Measurements from ENCODE around the gene OS9. TPM values are rescaled to one million over a fixed set of nuclear protein-coding genes. Genes with fewer than 3 reads are reported as not detected.
A peak's percentile ranks its signal among the peaks of the same experiment; 100 is the strongest.
"Not testable (repeated sequence)": the region's sequence is repeated elsewhere in the genome, so short reads cannot be mapped to it uniquely, and the experiment has no call there.

OS9 gene
- total RNA-seq, 2 donors from 2014 or later: 310 to 322 TPM

DNA sequence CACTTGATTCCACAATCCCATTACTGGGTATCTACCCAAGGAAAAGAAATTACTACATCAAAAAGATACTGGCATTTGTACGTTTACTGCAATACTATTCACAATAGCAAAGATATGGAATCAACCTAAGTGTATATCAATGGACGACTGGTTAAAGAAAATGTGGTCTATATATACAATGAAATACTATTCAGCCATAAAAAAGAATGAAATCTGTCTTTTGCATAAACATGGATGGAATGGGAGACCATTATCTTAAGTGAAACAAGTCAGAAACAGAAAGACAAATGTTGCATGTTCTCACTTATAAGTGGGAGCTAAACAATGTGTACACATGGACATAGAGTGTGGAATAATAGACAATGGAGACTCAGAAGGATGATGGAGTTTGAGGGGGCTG is 5.0 kb upstream of the OS9 start:
- intact Hi-C loops (cut with DNase I, micrococcal nuclease): loop anchor here in 1 of 2 donors (10.0 kb wide), 1 partner anchor 54 kb away; the partner anchor contains the start of gene B4GALNT1
- DNase-seq: no peak
- ATAC-seq: no peak

DNA sequence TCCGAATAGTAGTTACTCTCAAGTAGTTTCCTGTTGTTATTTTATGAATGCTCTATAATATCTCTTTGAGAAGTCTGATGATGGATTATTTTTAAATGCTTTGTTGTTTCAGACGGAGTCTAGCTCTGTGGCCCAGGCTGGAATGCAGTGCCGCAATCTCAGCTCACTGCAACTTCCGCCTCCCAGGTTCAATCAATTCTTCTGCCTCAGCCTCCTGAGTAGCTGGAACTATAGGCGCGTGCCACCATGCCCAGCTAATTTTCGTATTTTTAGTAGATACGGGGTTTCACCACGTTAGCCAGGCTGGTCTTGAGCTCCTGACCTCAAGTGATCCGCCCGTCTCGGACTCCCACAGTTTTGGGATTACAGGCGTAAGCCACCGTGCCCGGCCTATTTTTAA is 1.4 kb upstream of the OS9 start:
- intact Hi-C loops (cut with DNase I, micrococcal nuclease): no loop called here
- DNase-seq (peak in 1 of 2 donors; percentile 8), ATAC-seq (no peak)

DNA sequence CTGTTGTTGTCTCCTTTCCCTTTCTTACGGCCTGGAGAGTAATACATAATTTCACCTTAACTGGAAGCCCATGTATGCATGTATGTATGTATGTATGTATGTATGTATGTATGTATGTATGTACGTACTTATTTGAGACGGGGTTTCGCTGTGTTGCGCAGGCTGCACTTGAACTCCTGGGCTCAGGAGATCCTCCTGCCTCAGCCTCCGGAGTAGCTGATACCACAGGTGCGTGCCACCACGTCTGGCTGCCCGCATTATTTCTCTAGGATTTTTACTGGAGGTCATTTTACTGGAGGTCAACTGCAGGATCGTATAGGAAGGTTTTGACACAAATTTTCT is 644 bp upstream of the OS9 start:
- intact Hi-C loops (cut with DNase I, micrococcal nuclease): no loop called here
- DNase-seq (peak; percentile 28 to 31), ATAC-seq (no peak)

DNA sequence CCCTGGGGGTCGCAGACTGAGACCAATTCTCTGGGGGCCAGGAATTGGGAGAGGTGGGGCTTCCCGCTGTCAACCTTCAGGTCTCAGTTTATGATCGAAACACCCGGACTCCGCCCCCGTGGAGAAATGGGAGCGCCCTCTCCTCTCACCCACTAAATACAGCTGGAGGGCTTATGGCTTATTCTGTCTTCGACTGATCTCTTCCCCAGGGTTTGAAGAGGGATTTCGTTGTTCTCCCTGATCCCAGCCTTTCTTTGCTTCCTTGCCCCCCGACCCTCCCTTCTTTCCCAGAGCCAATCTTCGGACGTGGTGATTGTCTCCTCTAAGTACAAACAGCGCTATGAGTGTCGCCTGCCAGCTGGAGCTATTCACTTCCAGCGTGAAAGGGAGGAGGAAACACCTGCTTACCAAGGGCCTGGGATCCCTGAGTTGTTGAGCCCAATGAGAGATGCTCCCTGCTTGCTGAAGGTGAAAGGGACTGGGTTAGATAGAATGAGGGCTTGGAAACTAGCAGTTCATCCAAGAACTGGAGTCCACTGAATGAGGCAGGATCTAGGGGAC is 607 bp downstream of the OS9 start:
- peak; percentile 48 to 59 for DNase-seq
- intact Hi-C loops (cut with DNase I, micrococcal nuclease): no loop called here
- ATAC-seq: peak; percentile 47

DNA sequence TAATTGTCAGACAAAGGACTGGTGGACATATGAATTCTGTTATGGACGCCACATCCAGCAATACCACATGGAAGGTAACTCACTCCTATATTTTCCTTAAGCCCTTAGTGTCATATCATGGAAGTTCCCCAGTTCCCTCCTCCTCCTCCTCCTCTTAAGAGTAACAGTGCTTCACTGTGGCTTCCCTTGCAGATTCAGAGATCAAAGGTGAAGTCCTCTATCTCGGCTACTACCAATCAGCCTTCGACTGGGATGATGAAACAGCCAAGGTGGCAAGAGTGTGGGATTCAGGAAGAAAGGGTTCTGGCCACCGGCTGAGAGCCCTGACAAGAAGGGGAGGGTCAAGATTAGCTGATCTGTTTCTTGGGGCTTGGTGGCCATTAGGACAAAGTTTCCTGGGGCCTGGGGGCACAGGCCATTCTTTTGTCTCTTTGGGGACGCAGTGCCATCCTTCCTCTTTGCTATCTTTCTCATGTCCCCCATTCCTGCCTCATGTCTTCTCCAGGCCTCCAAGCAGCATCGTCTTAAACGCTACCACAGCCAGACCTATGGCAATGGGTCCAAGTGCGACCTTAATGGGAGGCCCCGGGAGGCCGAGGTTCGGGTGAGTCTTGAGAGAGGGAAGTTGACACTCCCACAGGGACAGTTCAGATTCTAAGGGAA is 2.0 kb downstream of the OS9 start:
- intact Hi-C loops (cut with DNase I, micrococcal nuclease): no loop called here
- no peak for DNase-seq
- ATAC-seq: no peak

DNA sequence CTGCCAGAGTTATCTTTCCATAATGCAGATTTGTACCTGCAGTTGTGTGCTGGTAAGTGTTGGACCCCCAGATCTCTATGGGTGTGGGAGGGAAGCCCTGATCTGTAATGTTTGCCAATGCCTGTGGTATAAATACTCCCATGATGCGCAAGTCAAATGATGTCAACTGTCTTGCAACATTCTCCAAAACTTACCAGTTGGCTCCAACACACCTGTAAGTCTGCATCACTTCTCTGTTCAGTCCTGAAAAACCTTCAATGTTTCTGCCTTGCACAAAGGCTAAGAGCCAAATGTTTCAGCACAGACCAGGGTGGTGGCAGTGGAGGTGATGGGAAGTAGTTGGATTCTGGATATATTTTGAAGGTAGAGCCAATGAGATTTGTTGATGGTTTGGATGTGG is 3.1 kb downstream of the OS9 start:
- DNase-seq: no peak
- ATAC-seq: no peak
- intact Hi-C loops (cut with DNase I, micrococcal nuclease): no loop called here

DNA sequence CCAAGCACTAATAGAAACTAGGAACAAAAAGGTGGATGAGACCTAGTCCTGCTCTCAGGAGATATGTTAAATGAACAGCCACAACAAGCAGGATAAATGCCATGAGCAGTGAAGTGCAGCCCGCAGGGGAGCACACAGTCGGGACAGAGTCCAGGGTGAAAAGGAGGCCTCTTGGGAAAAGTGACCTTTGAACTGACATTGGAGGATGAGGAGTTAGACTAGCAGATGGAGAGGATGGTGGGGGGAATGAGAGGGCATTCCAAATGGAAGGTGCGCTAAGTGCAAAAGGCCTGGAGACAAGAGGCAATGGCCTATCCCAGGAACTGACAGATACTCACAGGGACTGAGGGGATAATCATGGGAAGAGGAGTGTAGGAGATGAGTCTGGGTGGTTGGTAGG is 4.5 kb downstream of the OS9 start:
- DNase-seq (no peak), ATAC-seq (no peak)
- intact Hi-C loops (cut with DNase I, micrococcal nuclease): no loop called here

DNA sequence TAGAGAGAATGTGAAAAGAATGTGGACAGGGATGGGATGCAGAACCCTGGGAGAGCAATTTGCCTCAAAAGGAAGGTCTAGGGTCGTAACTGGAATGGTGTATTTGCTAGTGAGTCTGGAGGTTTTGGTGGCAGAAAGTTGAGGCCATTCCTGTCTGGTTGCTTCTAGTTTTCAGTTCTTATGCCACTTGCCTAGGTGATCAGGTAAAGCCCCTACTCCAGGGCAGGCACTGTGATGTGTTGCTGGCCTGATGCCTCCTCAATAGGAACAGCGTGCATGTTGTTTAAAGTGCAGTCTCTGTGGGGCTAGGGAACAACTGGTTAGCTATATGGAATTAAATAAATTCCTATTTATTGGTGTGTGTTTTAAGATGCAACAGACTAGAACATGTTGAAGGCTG is 6.4 kb downstream of the OS9 start:
- intact Hi-C loops (cut with DNase I, micrococcal nuclease): no loop called here
- ATAC-seq: no peak

DNA sequence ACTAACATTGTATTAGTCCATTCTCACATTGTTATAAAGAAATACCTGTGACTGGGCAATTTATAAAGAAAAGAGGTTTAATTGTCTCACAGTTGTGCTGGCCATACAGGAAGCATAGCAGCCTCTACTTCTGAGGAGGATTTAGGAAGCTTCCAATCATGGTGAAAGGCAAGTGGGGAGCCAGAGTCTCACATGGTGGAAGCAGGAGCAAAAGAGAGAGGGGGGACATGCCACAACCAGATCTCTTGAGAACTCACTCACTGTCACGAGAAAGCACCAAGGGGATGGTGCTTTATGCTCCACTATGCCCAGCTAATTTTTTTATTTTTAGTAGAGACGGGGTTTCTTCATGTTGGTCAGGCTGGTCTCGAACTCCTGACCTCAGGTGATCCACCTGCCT is 13.3 kb downstream of the OS9 start:
- DNase-seq (no peak), ATAC-seq (no peak)
- intact Hi-C loops (cut with DNase I, micrococcal nuclease): no loop called here

More for the DNA sequence above, 6.4 kb downstream of the OS9 start:
- no peak for DNase-seq

DNA sequence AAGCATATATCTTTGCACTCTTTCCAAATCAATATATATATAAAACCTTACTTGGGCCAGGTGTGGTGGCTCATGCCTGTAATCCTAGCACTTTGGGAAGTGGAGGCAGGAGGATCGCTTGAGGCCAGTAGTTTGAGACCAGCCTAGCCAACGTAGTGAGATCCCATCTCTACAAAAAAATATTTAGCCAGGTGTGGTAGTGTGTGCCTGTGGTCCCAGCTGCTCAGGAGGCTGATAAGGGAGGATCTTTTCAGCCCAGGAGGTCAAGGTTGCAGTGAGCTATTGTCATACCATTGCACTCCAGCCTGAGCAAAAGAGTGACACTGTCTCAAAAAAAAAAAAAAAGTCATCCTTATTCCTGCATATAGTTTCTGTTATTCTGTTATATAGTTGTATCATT is 14.4 kb downstream of the OS9 start:
- ATAC-seq: no peak
- no peak for DNase-seq
- intact Hi-C loops (cut with DNase I, micrococcal nuclease): no loop called here

DNA sequence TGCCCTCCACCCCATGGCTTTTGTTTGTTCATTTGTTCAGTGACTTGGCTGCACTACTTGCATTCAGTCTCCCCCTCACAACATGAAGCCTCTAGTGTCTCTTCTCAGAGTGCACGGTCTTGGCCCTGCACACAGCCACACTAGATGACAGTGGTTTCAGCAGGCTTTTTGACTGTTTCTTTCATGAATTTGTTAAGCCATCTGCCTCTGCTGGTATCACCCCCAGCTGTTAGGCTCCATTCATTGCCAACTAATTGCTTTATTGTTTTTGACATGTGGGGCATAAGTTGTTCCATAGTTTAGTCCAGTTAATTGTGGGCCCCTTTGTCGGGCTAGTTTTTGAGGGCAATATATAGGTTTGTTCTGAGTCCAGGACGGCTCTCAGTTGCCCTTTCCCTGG is 18.8 kb downstream of the OS9 start:
- no peak for DNase-seq
- intact Hi-C loops (cut with DNase I, micrococcal nuclease): no loop called here
- ATAC-seq: no peak

DNA sequence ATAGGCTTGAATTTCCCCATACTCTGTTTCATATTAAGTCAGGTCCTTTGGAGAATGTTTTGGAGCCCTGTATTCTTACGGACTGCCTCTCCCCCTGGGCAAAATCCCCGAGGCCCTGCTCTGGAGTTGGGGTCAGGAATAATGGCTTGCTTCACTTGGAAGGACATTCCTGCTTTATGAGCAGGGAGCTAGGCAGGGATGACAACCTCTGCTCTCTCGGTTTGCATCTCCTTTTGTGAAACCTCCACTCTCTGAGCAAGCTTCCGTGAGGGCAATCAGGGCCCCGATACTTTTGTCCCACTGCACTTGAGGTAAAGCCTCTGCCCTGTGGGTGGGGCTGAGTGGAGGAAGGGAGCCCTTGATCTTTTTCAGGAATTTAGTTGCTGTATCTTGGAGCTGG is 19.3 kb downstream of the OS9 start:
- no peak for ATAC-seq
- intact Hi-C loops (cut with DNase I, micrococcal nuclease): no loop called here

DNA sequence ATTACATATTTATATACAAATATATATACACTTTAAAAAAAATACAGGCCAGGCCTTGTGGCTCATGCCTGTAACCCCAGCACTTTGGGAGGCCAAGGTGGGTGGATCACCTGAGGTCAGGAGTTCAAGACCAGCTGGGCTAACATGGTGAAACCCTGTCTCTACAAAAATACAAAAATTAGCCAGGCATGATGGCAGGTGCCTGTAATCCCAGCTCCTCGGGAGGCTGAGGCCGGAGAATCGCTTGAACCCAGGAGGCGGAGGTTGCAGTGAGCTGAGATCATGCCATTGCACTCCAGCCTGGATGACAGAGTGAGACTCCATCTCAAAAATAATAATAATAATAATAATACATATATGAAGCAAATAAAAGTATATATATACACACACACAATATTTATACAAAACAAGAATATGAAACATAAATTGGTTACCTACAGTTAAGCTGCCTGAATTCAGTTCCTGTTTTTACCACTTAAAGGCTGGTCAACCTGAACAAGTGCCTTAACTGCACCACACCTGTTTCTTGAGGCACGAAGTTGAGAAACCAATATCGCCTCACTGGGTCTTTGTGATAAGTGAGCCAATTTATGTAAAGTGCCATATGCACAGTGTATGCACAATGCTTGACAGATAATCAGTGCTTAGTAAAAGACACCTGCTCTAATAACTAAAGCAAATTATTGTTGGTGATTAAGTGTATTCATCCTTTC is 21.3 kb downstream of the OS9 start:
- DNase-seq; intact Hi-C loops (cut with DNase I, micrococcal nuclease); ATAC-seq: not testable (repeated sequence)

More for the DNA sequence above, 19.3 kb downstream of the OS9 start:
- DNase-seq: no peak

DNA sequence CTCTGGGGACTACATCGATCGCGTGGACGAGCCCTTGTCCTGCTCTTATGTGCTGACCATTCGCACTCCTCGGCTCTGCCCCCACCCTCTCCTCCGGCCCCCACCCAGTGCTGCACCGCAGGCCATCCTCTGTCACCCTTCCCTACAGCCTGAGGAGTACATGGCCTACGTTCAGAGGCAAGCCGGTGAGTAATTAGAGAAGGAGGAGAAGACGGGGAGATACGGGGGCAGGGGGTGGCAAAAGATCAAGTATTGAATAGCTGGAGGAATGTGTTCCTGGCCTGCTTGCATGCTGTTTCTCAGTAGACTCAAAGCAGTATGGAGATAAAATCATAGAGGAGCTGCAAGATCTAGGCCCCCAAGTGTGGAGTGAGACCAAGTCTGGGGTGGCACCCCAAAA is 21.9 kb downstream of the OS9 start:
- DNase-seq: no peak
- no peak for ATAC-seq
- intact Hi-C loops (cut with DNase I, micrococcal nuclease): no loop called here

DNA sequence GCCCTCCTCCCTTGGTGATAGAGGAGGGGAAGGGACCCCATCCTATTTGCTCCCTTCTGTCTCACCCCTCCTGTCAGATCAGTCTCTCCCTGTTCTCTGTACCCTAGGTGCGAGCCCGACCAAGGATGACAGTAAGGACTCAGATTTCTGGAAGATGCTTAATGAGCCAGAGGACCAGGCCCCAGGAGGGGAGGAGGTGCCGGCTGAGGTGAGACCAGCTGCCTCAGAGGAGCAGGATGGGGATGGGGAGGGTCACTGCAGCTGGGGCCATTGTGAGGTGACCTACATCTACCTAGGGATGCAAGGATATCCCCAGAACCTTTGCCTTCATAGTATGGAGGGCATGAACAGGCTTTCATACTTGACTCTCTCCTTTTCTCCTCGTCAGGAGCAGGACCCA is 22.4 kb downstream of the OS9 start:
- intact Hi-C loops (cut with DNase I, micrococcal nuclease): no loop called here
- ATAC-seq (no peak), DNase-seq (no peak)

DNA sequence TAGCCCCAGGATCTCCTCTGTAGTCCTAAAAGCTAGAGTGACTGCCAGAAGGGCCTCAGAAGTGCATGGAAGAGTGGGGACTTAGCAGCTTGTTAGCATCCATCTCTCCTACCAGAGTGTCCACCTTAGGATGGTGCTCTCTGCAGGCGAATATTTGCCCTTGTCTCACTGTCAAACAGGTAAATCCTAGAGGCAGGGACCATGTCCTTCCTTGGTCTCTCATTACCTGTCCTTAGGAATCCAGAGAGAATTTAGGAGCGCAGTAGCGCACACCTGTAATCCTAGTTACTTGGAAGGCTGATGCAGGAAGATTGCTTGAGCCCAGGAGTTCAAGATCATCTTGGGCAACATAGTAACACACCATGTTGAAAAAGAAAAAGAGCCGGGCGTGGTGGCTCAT is 23.2 kb downstream of the OS9 start:
- intact Hi-C loops (cut with DNase I, micrococcal nuclease): no loop called here
- no peak for DNase-seq

DNA sequence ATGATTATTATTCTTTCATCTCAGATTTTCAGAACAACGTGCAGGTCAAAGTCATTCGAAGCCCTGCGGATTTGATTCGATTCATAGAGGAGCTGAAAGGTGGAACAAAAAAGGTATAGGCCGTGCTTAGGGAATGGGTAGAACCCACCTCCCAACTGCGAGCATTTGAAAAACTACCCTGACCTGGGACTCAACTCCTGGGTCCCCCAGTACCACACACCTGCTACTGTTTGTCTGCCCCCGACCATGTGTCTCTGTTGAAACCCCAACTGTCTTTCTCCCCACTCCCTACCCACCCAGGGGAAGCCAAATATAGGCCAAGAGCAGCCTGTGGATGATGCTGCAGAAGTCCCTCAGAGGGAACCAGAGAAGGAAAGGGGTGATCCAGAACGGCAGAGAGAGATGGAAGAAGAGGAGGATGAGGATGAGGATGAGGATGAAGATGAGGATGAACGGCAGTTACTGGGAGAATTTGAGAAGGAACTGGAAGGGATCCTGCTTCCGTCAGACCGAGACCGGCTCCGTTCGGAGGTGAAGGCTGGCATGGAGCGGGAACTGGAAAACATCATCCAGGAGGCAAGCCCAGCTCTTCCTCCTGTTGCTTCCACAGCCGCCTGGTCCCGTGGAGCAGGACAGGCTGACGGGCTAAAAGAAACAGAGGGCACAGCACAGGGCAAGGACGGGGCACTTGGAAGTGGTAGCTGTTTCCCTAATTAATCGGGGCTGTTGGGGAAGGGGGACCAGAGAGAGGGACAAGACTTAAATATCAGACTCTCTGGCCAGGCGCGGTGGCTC is 24.1 kb downstream of the OS9 start:
- DNase-seq (no peak), ATAC-seq (no peak)
- intact Hi-C loops (cut with DNase I, micrococcal nuclease): no loop called here

More for the DNA sequence above, 23.2 kb downstream of the OS9 start:
- no peak for ATAC-seq

DNA sequence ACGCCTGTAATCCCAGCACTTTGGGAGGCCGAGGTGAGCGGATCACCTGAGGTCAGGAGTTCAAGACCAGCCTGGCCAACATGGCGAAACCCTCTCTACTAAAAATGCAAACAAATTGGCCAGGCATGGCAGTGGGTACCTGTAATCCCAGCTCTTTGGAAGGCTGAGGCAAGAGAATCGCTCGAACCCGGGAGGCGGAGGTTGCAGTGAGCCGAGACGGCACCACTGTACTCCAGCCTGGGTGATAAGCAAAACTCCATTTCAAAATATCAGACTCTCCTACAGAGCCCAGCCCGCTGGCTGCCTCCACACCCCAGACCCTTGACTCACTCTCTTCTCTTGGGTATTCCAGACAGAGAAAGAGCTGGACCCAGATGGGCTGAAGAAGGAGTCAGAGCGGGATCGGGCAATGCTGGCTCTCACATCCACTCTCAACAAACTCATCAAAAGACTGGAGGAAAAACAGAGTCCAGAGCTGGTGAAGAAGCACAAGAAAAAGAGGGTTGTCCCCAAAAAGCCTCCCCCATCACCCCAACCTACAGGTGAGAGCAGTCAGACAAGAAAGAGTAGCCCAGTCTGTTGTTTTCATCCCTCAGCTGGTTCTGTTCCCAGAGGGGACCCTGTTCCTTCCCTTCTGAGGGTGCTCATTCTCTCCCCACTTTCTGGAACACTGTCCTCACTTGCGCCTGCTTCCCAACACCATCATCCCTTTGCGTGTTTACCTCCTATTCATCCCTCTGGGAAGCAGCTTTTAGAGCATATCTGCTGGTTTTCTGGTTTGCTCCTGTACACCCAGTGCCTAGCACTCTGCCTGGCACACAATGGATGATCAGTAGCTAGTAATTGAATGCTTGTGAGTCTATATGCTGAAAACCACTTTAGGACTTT is 25.0 kb downstream of the OS9 start:
- intact Hi-C loops (cut with DNase I, micrococcal nuclease): no loop called here
- no peak for DNase-seq
- no peak for ATAC-seq

All from left colon (tissue), 2 donors.